Osteocyte (in vitro differentiated cells): ENCODE data around the gene CHAC1. TPM values are rescaled to one million over a fixed set of nuclear protein-coding genes. Genes with fewer than 3 reads are reported as not detected.
"Not testable (repeated sequence)": the region's sequence is repeated elsewhere in the genome, so short reads cannot be mapped to it uniquely, and the experiment has no call there.

Experiments used
- DNase-seq: peaks from one replicate; pipeline ENCODE4 v3.0.0; 2021; ENCODE audit warnings: mixed read lengths; ENCODE audit not compliant: unreplicated experiment; ENCODE audit errors: extremely low spot score
- H3K27ac Mint-ChIP-seq: one replicate; pipeline ENCODE4 v1.8.0; 2021; ENCODE audit warnings: mild to moderate bottlenecking, mixed read lengths; ENCODE audit not compliant: unreplicated experiment
- H3K27me3 Mint-ChIP-seq: one replicate; pipeline ENCODE4 v1.8.0; 2021; ENCODE audit warnings: mixed read lengths; ENCODE audit not compliant: unreplicated experiment
- H3K36me3 Mint-ChIP-seq: one replicate; pipeline ENCODE4 v1.8.0; 2021; ENCODE audit warnings: mixed read lengths; ENCODE audit not compliant: unreplicated experiment
- H3K4me1 Mint-ChIP-seq: one replicate; pipeline ENCODE4 v1.8.0; 2021; ENCODE audit warnings: mixed read lengths; ENCODE audit not compliant: unreplicated experiment
- H3K4me3 Mint-ChIP-seq: one replicate; pipeline ENCODE4 v1.8.0; 2021; ENCODE audit warnings: mild to moderate bottlenecking, moderate library complexity, mixed read lengths; ENCODE audit not compliant: unreplicated experiment
- H3K9me3 Mint-ChIP-seq: one replicate; pipeline ENCODE4 v1.8.0; 2021; ENCODE audit warnings: mixed read lengths; ENCODE audit not compliant: unreplicated experiment
- total RNA-seq: library from RNA; stranded (reverse); gene quantifications from 2 replicates; pipeline ENCODE4 v1.2.1, GENCODE V29; 2021
- TF ChIP-seq, protein P1 (sequence below): fragments of 200-600 bp; sonication (generic); IDR thresholded peaks from 2 replicates; pipeline ENCODE4 v1.5.0; 2021; ENCODE audit warnings: antibody characterized with exemption, mild to moderate bottlenecking, moderate library complexity

Gene CHAC1
- total RNA-seq, 1 donor from 2014 or later = 33.3 TPM

DNA sequence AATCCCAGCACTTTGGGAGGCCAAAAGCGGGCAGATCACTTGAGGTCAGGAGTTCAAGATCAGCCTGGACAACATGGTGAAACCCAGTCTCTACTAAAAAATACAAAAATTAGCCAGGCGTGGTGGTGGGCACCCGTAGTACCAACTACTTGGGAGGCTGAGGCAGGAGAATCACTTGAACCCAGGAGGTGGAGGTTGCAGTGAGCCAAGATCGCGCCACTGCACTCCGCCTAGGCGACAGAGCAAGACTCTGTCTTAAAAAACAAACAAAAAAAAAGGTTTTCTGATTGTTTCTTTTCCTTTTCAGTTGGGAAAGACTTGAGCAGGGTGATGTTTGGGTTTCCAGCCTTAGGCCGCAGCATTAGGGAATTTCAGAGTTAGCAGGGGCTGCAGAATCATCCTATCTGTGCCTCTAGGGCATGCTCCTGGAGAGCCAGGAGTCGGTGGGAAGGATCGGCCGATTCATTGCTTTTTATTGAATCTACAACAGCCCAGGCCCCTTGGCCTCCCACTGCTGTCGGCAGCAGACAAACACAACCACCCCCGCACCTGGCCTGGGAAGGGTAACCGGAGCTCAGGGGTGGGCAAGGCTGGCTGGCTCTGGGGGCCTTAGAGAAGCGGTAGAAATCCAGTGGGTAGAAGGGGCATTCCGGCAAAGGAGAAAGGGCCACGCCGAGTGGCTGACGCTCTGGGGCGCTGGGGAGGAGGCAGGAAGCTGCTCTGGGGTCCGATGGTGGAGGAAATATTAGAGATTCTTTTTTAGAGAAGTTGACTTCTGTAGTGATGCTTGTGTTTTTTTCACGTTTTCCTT, 6.3 kb downstream of the CHAC1 start:
- Mint-ChIP-seq H3K4me1 (peaks cover 47% of the 10 kb centered on the region), H3K4me3 (no peak overlapping the region)
- TF ChIP-seq, protein P1, sequence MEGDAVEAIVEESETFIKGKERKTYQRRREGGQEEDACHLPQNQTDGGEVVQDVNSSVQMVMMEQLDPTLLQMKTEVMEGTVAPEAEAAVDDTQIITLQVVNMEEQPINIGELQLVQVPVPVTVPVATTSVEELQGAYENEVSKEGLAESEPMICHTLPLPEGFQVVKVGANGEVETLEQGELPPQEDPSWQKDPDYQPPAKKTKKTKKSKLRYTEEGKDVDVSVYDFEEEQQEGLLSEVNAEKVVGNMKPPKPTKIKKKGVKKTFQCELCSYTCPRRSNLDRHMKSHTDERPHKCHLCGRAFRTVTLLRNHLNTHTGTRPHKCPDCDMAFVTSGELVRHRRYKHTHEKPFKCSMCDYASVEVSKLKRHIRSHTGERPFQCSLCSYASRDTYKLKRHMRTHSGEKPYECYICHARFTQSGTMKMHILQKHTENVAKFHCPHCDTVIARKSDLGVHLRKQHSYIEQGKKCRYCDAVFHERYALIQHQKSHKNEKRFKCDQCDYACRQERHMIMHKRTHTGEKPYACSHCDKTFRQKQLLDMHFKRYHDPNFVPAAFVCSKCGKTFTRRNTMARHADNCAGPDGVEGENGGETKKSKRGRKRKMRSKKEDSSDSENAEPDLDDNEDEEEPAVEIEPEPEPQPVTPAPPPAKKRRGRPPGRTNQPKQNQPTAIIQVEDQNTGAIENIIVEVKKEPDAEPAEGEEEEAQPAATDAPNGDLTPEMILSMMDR = no peak

DNA sequence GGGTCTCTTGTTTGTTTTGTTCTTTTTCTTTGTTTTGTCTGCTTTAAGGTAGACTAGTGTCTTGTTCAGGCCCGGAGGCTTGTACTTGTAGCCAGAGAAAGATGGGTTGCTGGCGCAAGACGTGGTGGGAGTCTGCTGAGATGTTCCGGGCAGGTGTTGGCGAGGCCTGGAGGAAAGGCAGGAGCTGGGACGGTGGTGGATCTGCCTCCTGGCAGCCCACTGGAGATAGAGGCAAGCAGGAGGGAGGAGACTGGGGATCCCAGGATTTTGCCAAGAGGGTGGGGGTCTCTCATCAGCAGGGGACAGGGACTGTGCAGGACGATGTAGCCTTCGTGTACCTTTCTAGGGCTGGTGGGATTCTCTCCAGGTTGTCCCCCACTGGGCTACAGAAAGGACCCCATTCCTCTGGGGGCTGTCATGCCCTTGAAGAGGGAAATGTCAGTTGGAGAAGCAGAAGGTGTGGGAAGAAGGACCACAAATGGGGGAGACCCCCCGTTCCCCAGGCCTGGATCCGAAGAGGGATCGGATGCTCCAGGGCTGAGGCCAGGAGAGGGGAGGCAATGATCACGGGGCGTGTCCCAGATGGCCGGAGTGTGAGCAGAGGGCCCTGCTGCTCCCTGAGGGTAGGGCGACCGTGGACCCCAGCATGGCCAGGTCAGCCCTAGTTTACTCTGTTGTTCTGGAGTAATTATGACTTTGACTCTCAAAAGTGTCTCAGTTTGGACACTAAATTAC, 7.0 kb downstream of the CHAC1 start:
- TF ChIP-seq, protein P1 = no peak
- Mint-ChIP-seq H3K9me3 (no peaks in the 10 kb centered on the region), H3K4me3 (no peak overlapping the region), H3K27me3 (no peaks in the 10 kb centered on the region), H3K4me1 (peaks cover 42% of the 10 kb centered on the region), H3K27ac (peak overlapping the region; percentile 24), H3K36me3 (peaks cover 12% of the 10 kb centered on the region)
- DNase-seq = no peak

More for the DNA sequence above, 6.3 kb downstream of the CHAC1 start:
- Mint-ChIP-seq H3K9me3 (no peaks in the 10 kb centered on the region), H3K27me3 (no peaks in the 10 kb centered on the region), H3K36me3 (peaks cover 12% of the 10 kb centered on the region), H3K27ac (peak overlapping the region; percentile 24)
- DNase-seq = no peak

DNA sequence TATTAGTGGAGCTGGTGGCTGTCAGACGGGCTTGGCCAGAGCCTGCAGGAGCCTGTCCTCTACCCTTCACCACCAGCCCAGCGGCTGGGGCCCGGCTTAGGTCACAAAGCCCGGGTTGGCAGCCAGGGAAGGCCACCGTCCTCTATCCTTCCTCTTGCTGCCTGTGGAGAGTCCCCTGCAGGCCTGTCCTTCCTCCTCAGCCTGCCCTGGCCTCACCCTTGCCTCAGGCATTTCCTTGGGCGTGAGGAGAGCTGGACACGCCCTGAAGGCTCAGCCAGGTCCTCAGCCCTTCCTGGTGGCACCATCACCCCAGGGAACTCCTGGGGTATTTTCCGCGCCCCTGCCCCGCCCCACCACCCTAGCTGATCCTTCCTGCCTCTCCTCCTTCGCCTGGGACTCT, 7.7 kb downstream of the CHAC1 start:
- H3K9me3 Mint-ChIP-seq = no peaks in the 10 kb centered on the region
- no peaks in the 10 kb centered on the region for H3K27me3 Mint-ChIP-seq
- no peak overlapping the region for H3K4me3 Mint-ChIP-seq
- H3K36me3 Mint-ChIP-seq = peaks cover 9% of the 10 kb centered on the region
- peaks cover 38% of the 10 kb centered on the region for H3K4me1 Mint-ChIP-seq
- TF ChIP-seq, protein P1 = no peak
- no peak for DNase-seq
- H3K27ac Mint-ChIP-seq = no peak overlapping the region

DNA sequence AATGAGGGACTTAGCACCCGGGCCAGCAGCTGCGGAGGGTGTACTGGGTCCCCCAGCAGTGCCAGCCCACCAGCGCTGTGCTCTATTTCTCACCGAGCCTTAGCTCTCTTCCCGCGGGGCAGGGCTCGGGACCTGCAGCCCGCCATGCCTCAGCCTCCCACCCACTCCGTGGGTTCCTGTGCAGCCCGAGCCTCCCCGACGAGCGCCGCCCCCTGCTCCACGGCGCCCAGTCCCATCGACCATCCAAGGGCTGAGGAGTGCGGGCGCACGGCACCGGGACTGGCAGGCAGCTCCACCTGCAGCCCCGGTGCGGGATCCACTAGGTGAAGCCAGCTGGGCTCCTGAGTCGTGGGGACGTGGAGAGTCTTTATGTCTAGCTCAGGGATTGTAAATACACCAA, 8.5 kb downstream of the CHAC1 start:
- not testable (repeated sequence) for H3K27me3 Mint-ChIP-seq, H3K9me3 Mint-ChIP-seq, DNase-seq, H3K36me3 Mint-ChIP-seq, H3K27ac Mint-ChIP-seq, H3K4me3 Mint-ChIP-seq
- peaks cover 39% of the 10 kb centered on the region for H3K4me1 Mint-ChIP-seq

DNA sequence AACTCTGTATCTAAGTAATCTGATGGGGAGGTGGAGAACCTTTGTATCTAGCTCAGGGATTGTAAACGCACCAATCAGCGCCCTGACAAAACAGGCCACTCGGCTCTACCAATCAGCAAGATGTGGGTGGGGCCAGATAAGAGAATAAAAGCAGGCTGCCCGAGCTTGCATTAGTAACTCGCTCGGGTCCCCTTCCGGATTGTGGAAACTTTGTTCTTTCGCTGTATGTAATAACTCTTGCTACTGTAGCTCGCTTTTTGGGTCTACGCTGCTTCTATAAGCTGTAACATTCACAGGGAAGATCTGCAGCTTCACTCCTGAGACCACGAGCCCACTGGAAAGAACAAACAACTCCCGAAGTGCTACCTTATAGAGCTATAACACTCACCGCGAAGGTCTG, 9.0 kb downstream of the CHAC1 start:
- not testable (repeated sequence) for H3K27me3 Mint-ChIP-seq, H3K27ac Mint-ChIP-seq, H3K36me3 Mint-ChIP-seq, H3K4me3 Mint-ChIP-seq, H3K9me3 Mint-ChIP-seq, DNase-seq
- H3K4me1 Mint-ChIP-seq = peaks cover 40% of the 10 kb centered on the region

DNA sequence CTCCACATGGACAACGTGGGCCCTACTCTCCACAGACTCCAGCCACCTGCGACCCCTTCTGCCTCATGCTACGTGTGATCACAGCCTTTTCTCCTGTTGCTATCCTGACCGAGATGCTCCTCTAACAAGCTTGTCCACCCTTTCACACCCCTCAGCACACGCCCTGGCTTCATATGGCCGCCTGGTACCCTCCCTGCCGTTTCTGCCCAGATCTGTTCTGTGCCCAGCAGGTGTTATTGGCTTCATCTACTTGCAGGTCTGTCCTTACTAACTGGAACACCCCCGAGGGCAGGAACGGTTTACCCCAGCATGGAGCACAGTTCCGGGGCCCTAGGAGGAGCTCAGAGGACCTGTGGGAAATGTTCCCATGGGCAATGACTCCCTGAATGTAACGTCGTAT, 9.9 kb downstream of the CHAC1 start:
- Mint-ChIP-seq H3K27ac (no peak overlapping the region), H3K4me3 (no peak overlapping the region), H3K36me3 (no peaks in the 10 kb centered on the region), H3K27me3 (no peaks in the 10 kb centered on the region), H3K9me3 (no peaks in the 10 kb centered on the region), H3K4me1 (peaks cover 33% of the 10 kb centered on the region)
- TF ChIP-seq, protein P1 = no peak
- DNase-seq = no peak
